Measurements from ENCODE around the gene ADRA1B. TPM values are rescaled to one million over a fixed set of nuclear protein-coding genes. Genes with fewer than 3 reads are reported as not detected.
A peak's percentile ranks its signal among the peaks of the same experiment; 100 is the strongest.
"Not testable (repeated sequence)": the region's sequence is repeated elsewhere in the genome, so short reads cannot be mapped to it uniquely, and the experiment has no call there.

ADRA1B gene
- total RNA-seq, 2 experiments from 2014 or later: not detected

GRCh38 chr5:159987031-159987674, 70.9 kb downstream of the ADRA1B start:
- H3K27me3 Mint-ChIP-seq (ENCODE audit: low read depth): peaks cover 20% of the 10 kb centered on the region
- peak; percentile 83 for DNase-seq
- H3K4me3 Mint-ChIP-seq: peak overlapping the region; percentile 56
- no peaks in the 10 kb centered on the region for H3K9me3 Mint-ChIP-seq
- H3K27ac Mint-ChIP-seq: no peak overlapping the region
- intact Hi-C loops (cut with micrococcal nuclease): loop anchor here (1.0 to 5.0 kb wide), 5 partner anchors 214 to 700 kb away; partner anchors contain the start of gene IL12B
- no peaks in the 10 kb centered on the region for H3K36me3 Mint-ChIP-seq (ENCODE audit: low read depth)
- CTCF ChIA-PET: interaction anchor here (0.5 to 2.0 kb wide), 33 partner anchors 8 to 1291 kb away, joined by 3 to 10 read pairs (median 3); no protein-coding TSS in a partner anchor
- no peaks in the 10 kb centered on the region for H3K4me1 Mint-ChIP-seq (ENCODE audit: low read depth)

DNA sequence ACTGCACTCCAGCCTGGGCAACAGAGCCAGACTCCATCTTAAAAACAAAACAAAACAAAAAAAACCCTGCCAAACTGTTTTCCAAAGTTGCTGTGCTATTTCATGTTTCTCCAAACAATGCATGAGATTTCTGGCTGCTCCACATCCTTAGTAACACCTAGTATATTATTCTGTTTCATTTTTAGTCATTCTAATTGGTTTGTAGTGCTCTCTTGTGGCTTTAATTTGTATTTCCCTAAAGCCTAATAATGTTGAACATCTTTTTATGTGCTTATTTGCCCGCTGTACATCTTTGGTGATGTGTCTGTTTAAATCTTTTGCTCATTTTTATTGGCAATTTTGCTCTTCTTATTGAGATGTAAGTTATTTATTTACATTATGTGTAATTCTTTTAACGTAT, 74.2 kb downstream of the ADRA1B start:
- Mint-ChIP-seq H3K36me3 (ENCODE audit: low read depth) (no peaks in the 10 kb centered on the region), H3K9me3 (peaks cover 3% of the 10 kb centered on the region), H3K4me1 (ENCODE audit: low read depth) (no peaks in the 10 kb centered on the region), H3K4me3 (no peak overlapping the region), H3K27me3 (ENCODE audit: low read depth) (peaks cover 27% of the 10 kb centered on the region), H3K27ac (no peak overlapping the region)
- CTCF ChIA-PET: interaction anchor here (1.0 kb wide), 1 partner anchor 546 kb away, joined by 3 read pairs; no protein-coding TSS in a partner anchor
- DNase-seq: no peak
- intact Hi-C loops (cut with micrococcal nuclease): no loop called here

DNA sequence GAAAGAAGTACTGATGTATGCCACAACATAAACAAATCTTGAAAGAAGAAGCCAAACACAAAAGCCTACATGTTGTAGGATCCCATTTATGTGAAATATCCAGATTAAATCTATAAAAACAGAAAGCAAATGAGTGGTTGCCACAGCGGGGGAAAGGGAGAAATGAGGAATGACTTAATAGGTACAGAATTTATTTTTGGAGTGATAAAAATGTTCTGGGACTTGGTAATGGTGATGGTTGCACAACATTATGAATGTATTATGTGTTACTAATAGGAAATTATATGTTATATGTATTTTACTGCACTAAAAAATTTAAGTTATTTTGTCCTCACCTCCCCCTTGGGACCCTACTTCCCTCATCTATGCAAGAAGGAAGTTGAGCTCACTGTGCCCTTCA, 76.3 kb downstream of the ADRA1B start:
- Mint-ChIP-seq H3K9me3 (peaks cover 3% of the 10 kb centered on the region), H3K36me3 (ENCODE audit: low read depth) (no peaks in the 10 kb centered on the region), H3K4me3 (no peak overlapping the region), H3K27me3 (ENCODE audit: low read depth) (peaks cover 17% of the 10 kb centered on the region), H3K27ac (no peak overlapping the region), H3K4me1 (ENCODE audit: low read depth) (no peaks in the 10 kb centered on the region)
- intact Hi-C loops (cut with micrococcal nuclease): no loop called here
- DNase-seq: no peak
- CTCF ChIA-PET: no interaction called here

- Mint-ChIP-seq H3K4me1 (ENCODE audit: low read depth) (no peaks in the 10 kb centered on the region), H3K27me3 (ENCODE audit: low read depth) (peaks cover 17% of the 10 kb centered on the region), H3K4me3 (no peak overlapping the region), H3K9me3 (peaks cover 3% of the 10 kb centered on the region), H3K27ac (no peak overlapping the region), H3K36me3 (ENCODE audit: low read depth) (no peaks in the 10 kb centered on the region)
- CTCF ChIA-PET: no interaction called here
- intact Hi-C loops (cut with micrococcal nuclease): no loop called here
- no peak for DNase-seq
Observed at GRCh38 chr5:159993194-159993593, 76.9 kb downstream of the ADRA1B start.

- Mint-ChIP-seq H3K4me3 (no peak overlapping the region), H3K27ac (no peak overlapping the region), H3K9me3 (peaks cover 3% of the 10 kb centered on the region), H3K27me3 (ENCODE audit: low read depth) (peaks cover 14% of the 10 kb centered on the region), H3K36me3 (ENCODE audit: low read depth) (no peaks in the 10 kb centered on the region), H3K4me1 (ENCODE audit: low read depth) (no peaks in the 10 kb centered on the region)
- no peak for DNase-seq
- intact Hi-C loops (cut with micrococcal nuclease): no loop called here
- CTCF ChIA-PET: interaction anchor here (2.3 kb wide), 1 partner anchor 8 kb away, joined by 9 read pairs; no protein-coding TSS in a partner anchor
Observed at GRCh38 chr5:159995907-159996306, 79.6 kb downstream of the ADRA1B start.

GRCh38 chr5:160001457-160001856, 85.2 kb downstream of the ADRA1B start:
- Mint-ChIP-seq H3K4me1 (ENCODE audit: low read depth) (no peaks in the 10 kb centered on the region), H3K27ac (no peak overlapping the region), H3K4me3 (no peak overlapping the region), H3K27me3 (ENCODE audit: low read depth) (peaks cover 7% of the 10 kb centered on the region), H3K36me3 (ENCODE audit: low read depth) (no peaks in the 10 kb centered on the region), H3K9me3 (no peaks in the 10 kb centered on the region)
- intact Hi-C loops (cut with micrococcal nuclease): no loop called here
- no peak for DNase-seq
- CTCF ChIA-PET: interaction anchor here (0.6 kb wide), 1 partner anchor 396 kb away, joined by 3 read pairs; no protein-coding TSS in a partner anchor

- CTCF ChIA-PET: interaction anchor here (0.8 to 1.3 kb wide), 3 partner anchors 9 to 338 kb away, joined by 3 read pairs; no protein-coding TSS in a partner anchor
- intact Hi-C loops (cut with micrococcal nuclease): loop anchor here (5.0 kb wide), 1 partner anchor 675 kb away; the partner anchor contains the start of gene IL12B
- H3K4me3 Mint-ChIP-seq: no peak overlapping the region
- no peak for DNase-seq
- H3K36me3 Mint-ChIP-seq (ENCODE audit: low read depth): peaks cover 9% of the 10 kb centered on the region
- no peak overlapping the region for H3K27ac Mint-ChIP-seq
- H3K9me3 Mint-ChIP-seq: no peaks in the 10 kb centered on the region
- no peaks in the 10 kb centered on the region for H3K27me3 Mint-ChIP-seq (ENCODE audit: low read depth)
- H3K4me1 Mint-ChIP-seq (ENCODE audit: low read depth): peaks cover 27% of the 10 kb centered on the region
Observed at GRCh38 chr5:160007514-160007913, 91.2 kb downstream of the ADRA1B start.

- not testable (repeated sequence) for H3K27ac Mint-ChIP-seq; H3K36me3 Mint-ChIP-seq (ENCODE audit: low read depth); DNase-seq; H3K27me3 Mint-ChIP-seq (ENCODE audit: low read depth); H3K9me3 Mint-ChIP-seq
- Mint-ChIP-seq H3K4me3 (peak overlapping the region; percentile 46), H3K4me1 (ENCODE audit: low read depth) (peaks cover 27% of the 10 kb centered on the region)
- CTCF ChIA-PET: interaction anchor here (0.7 to 4.2 kb wide), 3 partner anchors 12 to 492 kb away, joined by 3 to 30 read pairs (median 3); no protein-coding TSS in a partner anchor
- intact Hi-C loops (cut with micrococcal nuclease): loop anchor here (5.0 kb wide), 1 partner anchor 676 kb away; the partner anchor contains the start of gene IL12B
Observed at GRCh38 chr5:160008529-160008876, 92.2 kb downstream of the ADRA1B start.

DNA sequence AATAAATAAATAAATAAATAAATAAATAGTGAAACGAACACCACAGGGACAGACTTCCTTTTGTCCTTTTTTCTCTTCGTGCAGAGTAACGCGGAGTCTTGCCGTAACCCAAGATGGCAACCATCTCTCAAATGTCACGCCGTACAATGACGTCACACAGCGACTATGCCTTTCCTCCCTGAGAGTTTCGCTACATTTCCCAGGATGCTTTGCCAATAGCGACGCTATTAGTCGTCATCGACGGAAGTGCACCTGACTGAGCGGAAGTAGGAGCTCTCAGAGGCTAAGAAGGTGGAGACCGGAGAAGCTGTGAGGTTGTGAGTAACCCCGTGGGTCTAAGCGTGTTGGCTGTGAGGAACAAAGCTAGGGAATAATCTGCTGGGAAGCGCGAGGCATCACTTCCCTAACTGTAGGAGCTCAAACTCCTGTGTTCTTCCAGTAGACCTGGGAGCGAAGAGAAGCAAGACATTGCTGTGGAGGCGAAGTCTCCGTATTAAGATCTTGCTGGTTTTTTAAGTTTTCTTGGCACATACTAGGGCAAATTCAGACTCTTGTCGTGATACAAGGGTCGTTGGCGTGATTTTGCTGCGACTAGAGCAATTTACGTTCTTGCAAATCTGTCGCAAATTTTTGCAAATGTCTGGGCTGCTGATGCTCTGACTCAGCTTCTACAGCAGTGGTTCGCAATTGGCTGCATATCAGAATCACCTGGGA, 92.8 kb downstream of the ADRA1B start, which contains the start of gene TTC1:
TSS of gene TTC1 (plus strand) at position 263 of the 714 bp plus-strand sequence. CDS start 1,390 bp downstream, outside the sequence.
- Mint-ChIP-seq H3K4me1 (ENCODE audit: low read depth) (peaks cover 27% of the 10 kb centered on the region), H3K27ac (peak within 1 kb of the TSS; percentile 94), H3K36me3 (ENCODE audit: low read depth) (peaks cover 9% of the 10 kb centered on the region), H3K4me3 (peak within 1 kb of the TSS; percentile 98), H3K9me3 (no peaks in the 10 kb centered on the region), H3K27me3 (ENCODE audit: low read depth) (no peaks in the 10 kb centered on the region)
- peak; percentile 98 for DNase-seq
- intact Hi-C loops (cut with micrococcal nuclease): loop anchor here (1.0 to 5.0 kb wide), 6 partner anchors 13 to 801 kb away; partner anchors contain the start of genes IL12B, PWWP2A and SLU7
- CTCF ChIA-PET: interaction anchor here (4.2 kb wide), 1 partner anchor 12 kb away, joined by 30 read pairs; no protein-coding TSS in a partner anchor

- Mint-ChIP-seq H3K4me1 (ENCODE audit: low read depth) (peaks cover 27% of the 10 kb centered on the region), H3K27me3 (ENCODE audit: low read depth) (no peaks in the 10 kb centered on the region), H3K27ac (peak overlapping the region; percentile 94), H3K4me3 (peak overlapping the region; percentile 98), H3K9me3 (no peaks in the 10 kb centered on the region), H3K36me3 (ENCODE audit: low read depth) (peaks cover 9% of the 10 kb centered on the region)
- no peak for DNase-seq
- intact Hi-C loops (cut with micrococcal nuclease): loop anchor here (1.0 to 5.0 kb wide), 6 partner anchors 13 to 801 kb away; partner anchors contain the start of genes IL12B, PWWP2A and SLU7
- CTCF ChIA-PET: interaction anchor here (4.2 kb wide), 1 partner anchor 11 kb away, joined by 30 read pairs; no protein-coding TSS in a partner anchor
Observed at GRCh38 chr5:160009591-160009989, 93.3 kb downstream of the ADRA1B start.

DNA sequence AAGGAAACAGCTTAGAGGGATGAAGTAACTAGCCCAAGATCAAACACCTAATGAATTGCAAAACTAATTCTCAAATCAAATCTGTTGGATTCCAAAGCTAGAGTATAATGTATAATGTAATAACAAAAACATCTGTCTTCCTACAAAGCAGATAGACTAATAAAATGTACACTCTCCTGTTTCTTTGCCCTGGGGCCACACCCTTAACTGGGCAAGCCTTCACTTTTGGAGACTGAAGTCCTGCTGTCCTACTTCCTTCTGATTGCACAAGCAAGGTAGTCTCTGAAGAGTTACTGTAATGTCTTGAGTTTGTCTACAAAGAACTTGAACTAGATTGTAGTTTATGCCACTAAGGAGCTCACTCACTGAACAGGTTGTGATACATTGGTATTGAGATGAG, 95.2 kb downstream of the ADRA1B start:
- no peak overlapping the region for H3K4me3 Mint-ChIP-seq
- intact Hi-C loops (cut with micrococcal nuclease): no loop called here
- no peaks in the 10 kb centered on the region for H3K9me3 Mint-ChIP-seq
- H3K36me3 Mint-ChIP-seq (ENCODE audit: low read depth): peaks cover 9% of the 10 kb centered on the region
- CTCF ChIA-PET: interaction anchor here (1.0 to 4.2 kb wide), 2 partner anchors 9 to 47 kb away, joined by 3 to 30 read pairs; no protein-coding TSS in a partner anchor
- no peaks in the 10 kb centered on the region for H3K27me3 Mint-ChIP-seq (ENCODE audit: low read depth)
- no peak overlapping the region for H3K27ac Mint-ChIP-seq
- DNase-seq: no peak
- H3K4me1 Mint-ChIP-seq (ENCODE audit: low read depth): peaks cover 27% of the 10 kb centered on the region

DNA sequence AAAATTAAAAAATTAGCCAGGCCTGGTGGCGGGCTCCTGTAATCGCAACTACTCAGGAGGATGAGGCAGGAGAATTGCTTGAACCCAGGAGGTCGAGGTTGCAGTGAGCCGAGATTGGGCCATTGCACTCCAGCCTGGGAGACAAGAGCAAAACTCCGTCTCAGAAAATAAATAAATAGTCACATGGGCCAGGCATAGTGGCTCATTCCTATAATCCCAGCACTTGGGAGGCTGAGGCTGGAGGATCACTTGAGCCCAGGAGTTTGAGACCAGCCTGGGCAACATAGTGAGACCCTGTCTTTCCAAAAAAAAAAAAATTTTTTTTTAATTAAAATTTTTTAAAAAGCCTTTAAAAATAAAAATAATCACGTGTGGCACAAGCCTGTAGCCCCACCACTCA, 97.9 kb downstream of the ADRA1B start:
- H3K4me3 Mint-ChIP-seq; H3K27me3 Mint-ChIP-seq (ENCODE audit: low read depth); H3K27ac Mint-ChIP-seq; intact Hi-C loops (cut with micrococcal nuclease); DNase-seq; CTCF ChIA-PET; H3K9me3 Mint-ChIP-seq: not testable (repeated sequence)
- H3K36me3 Mint-ChIP-seq (ENCODE audit: low read depth): peaks cover 12% of the 10 kb centered on the region
- H3K4me1 Mint-ChIP-seq (ENCODE audit: low read depth): peaks cover 24% of the 10 kb centered on the region
